HCT116 (cell line): ENCODE results near the gene MED23. TPM values are rescaled to one million over a fixed set of nuclear protein-coding genes. Genes with fewer than 3 reads are reported as not detected.

Experiments used
- ATAC-seq: fragments of 200-7000 bp; cut with Tn5 transposase; 2 replicates; pipeline ENCODE4 v1.9.1; 2020; ENCODE audit warnings: mild to moderate bottlenecking, moderate library complexity
- BruUV-seq: library from RNA; stranded (reverse); fragments of 400-500 nt; replicated peaks from 2 replicates; lab custom pipeline; 2021; lab: Mats Ljungman, UMichigan
- CTCF ChIA-PET: fragments of 300-600 bp; sonication (Branson Sonifier 250); formaldehyde crosslinking; loops from one replicate; lab custom pipeline; 2021; ENCODE audit warnings: antibody characterized with exemption; lab: Charles Lee
- POLR2A ChIA-PET: fragments of 300-600, 350-600 bp; sonication (Branson Sonifier 250); formaldehyde crosslinking; loops from one replicate; lab custom pipeline; 2021; ENCODE audit warnings: antibody characterized with exemption; lab: Charles Lee
- RAD21 ChIA-PET, 2 experiments: fragments of 300-600 bp; sonication (Branson Sonifier 250); formaldehyde crosslinking; loops; one replicate each; lab custom pipeline; 2023; ENCODE audit warnings: low total read pairs in 2 of 2; ENCODE audit not compliant: uncharacterized antibody in 2 of 2, unreplicated experiment in 2 of 2, low non-redundant PET in 1 of 2; lab: Charles Lee
- DNase-seq: peaks from one replicate; pipeline ENCODE4 v3.0.0-alpha.2; 2010; ENCODE audit warnings: low read depth, low spot score
- H2AFZ ChIP-seq: fragments of 200-600 bp; shearing (Covaris generic), sonication (generic); 2 replicates; pipeline ENCODE4 v1.6.1; 2017; ENCODE audit warnings: low read depth, mixed run types, mixed read lengths, antibody characterized with exemption, low read length; ENCODE audit not compliant: poor library complexity, severe bottlenecking
- H3K27ac ChIP-seq: 2 replicates; pipeline ENCODE4 v1.5.1; 2012; ENCODE audit warnings: low read depth, low read length
- H3K27me3 ChIP-seq: fragments of 200-600 bp; sonication (generic); 2 replicates; pipeline ENCODE4 v1.6.1; 2016; ENCODE audit warnings: mixed run types, low read length, mixed read lengths; ENCODE audit not compliant: insufficient read depth
- H3K36me3 ChIP-seq, 2 experiments: fragments of 200-500 bp in 1 of 2; fragments of 200-600 bp in 1 of 2; sonication (Bioruptor generic) in 1 of 2; sonication (generic) in 1 of 2; 2 replicates each; pipeline versions ENCODE4 v1.5.1 to v1.6.1; 2014 to 2016; ENCODE audit warnings: low read length in 2 of 2, inconsistent platforms in 1 of 2, mixed read lengths in 1 of 2, mixed run types in 1 of 2; ENCODE audit not compliant: insufficient read depth in 2 of 2, control insufficient read depth in 1 of 2
- H3K4me1 ChIP-seq, 2 experiments: fragments of 200-600 bp in 1 of 2; sonication (generic) in 1 of 2; 2 replicates each; pipeline versions ENCODE4 v1.5.1 to v1.6.1; 2012 to 2017; ENCODE audit warnings: low read length in 2 of 2, inconsistent platforms in 1 of 2, mild to moderate bottlenecking in 1 of 2, mixed read lengths in 1 of 2, mixed run types in 1 of 2, moderate library complexity in 1 of 2; ENCODE audit not compliant: insufficient read depth in 2 of 2, control insufficient read depth in 1 of 2
- H3K4me2 ChIP-seq: fragments of 200-600 bp; sonication (generic); 2 replicates; pipeline ENCODE4 v1.6.1; 2017; ENCODE audit warnings: mixed run types, low read length, mixed read lengths
- H3K4me3 ChIP-seq, 2 experiments: fragments of 200-600 bp in 1 of 2; sonication (generic) in 1 of 2; replicated peaks in 1 of 2; 2 replicates each; pipeline ENCODE4 v1.5.1; 2011 to 2016; ENCODE audit warnings: low read length in 2 of 2, control low read depth in 1 of 2, low read depth in 1 of 2, mild to moderate bottlenecking in 1 of 2, mixed read lengths in 1 of 2, mixed run types in 1 of 2
- H3K79me2 ChIP-seq: fragments of 200-600 bp; sonication (generic); 2 replicates; pipeline ENCODE4 v1.6.1; 2017; ENCODE audit warnings: mild to moderate bottlenecking, mixed run types, low read length, moderate library complexity, mixed read lengths; ENCODE audit not compliant: insufficient read depth
- H3K9ac ChIP-seq: fragments of 200-600 bp; sonication (generic); 2 replicates; pipeline ENCODE4 v1.6.1; 2016; ENCODE audit warnings: low read length, mixed read lengths
- H3K9me2 ChIP-seq: fragments of 200-600 bp; sonication (generic), shearing (Covaris generic); 2 replicates; pipeline ENCODE4 v1.6.1; 2017; ENCODE audit warnings: mixed run types, mild to moderate bottlenecking, moderate library complexity; ENCODE audit not compliant: insufficient read depth
- H3K9me3 ChIP-seq, 2 experiments: fragments of 200-500 bp in 1 of 2; fragments of 200-600 bp in 1 of 2; sonication (Bioruptor generic) in 1 of 2; sonication (generic) in 1 of 2; 2 replicates each; pipeline ENCODE4 v1.6.1; 2014 to 2017; ENCODE audit warnings: low read length in 2 of 2, mixed read lengths in 2 of 2, inconsistent platforms in 1 of 2, low read depth in 1 of 2, mild to moderate bottlenecking in 1 of 2, mixed run types in 1 of 2, moderate library complexity in 1 of 2; ENCODE audit not compliant: control insufficient read depth in 1 of 2, insufficient read depth in 1 of 2
- H4K20me1 ChIP-seq: fragments of 200-600 bp; sonication (generic), shearing (Covaris generic); 2 replicates; pipeline ENCODE4 v1.6.1; 2017; ENCODE audit warnings: mixed run types, mild to moderate bottlenecking, moderate library complexity; ENCODE audit not compliant: insufficient read depth
- CEBPB ChIP-seq: IDR thresholded peaks from 2 replicates; pipeline ENCODE4 v1.6.1; 2012; ENCODE audit warnings: low read depth
- EGR1 ChIP-seq: IDR thresholded peaks from 2 replicates; pipeline ENCODE4 v1.6.1; 2012; ENCODE audit warnings: low read depth
- EZH2 ChIP-seq: fragments of 200-600 bp; sonication (generic); IDR thresholded peaks from 2 replicates; pipeline ENCODE4 v1.6.1; 2017; ENCODE audit warnings: antibody characterized with exemption, mixed run types
- EZH2phosphoT487 ChIP-seq: fragments of 200-600 bp; IDR thresholded peaks from 2 replicates; pipeline ENCODE4 v1.6.1; 2018; ENCODE audit warnings: antibody characterized with exemption, borderline replicate concordance
- FOSL1 ChIP-seq: IDR thresholded peaks from 2 replicates; pipeline ENCODE4 v1.6.1; 2012; ENCODE audit warnings: low read depth
- JUND ChIP-seq: IDR thresholded peaks from 2 replicates; pipeline ENCODE4 v1.6.1; 2012
- POLR2A ChIP-seq: IDR thresholded peaks from 2 replicates; pipeline ENCODE4 v1.7.0; 2011; ENCODE audit warnings: borderline replicate concordance; ENCODE audit not compliant: insufficient read depth, insufficient read length; ENCODE audit errors: extremely low read depth
- POLR2AphosphoS5 ChIP-seq: IDR thresholded peaks from 2 replicates; pipeline ENCODE4 v1.6.1; 2011; ENCODE audit warnings: mild to moderate bottlenecking, low read depth, low read length, moderate library complexity
- RAD21 ChIP-seq: IDR thresholded peaks from 2 replicates; pipeline ENCODE4 v1.6.1; 2012; ENCODE audit warnings: low read depth, mild to moderate bottlenecking
- SIN3A ChIP-seq: IDR thresholded peaks from 2 replicates; pipeline ENCODE4 v1.6.1; 2012; ENCODE audit warnings: low read depth
- SP1 ChIP-seq: IDR thresholded peaks from 2 replicates; pipeline ENCODE4 v1.6.1; 2012; ENCODE audit warnings: low read depth
- SRF ChIP-seq: IDR thresholded peaks from 2 replicates; pipeline ENCODE4 v1.6.1; 2012; ENCODE audit warnings: low read depth
- TCF7L2 ChIP-seq: IDR thresholded peaks from 2 replicates; pipeline ENCODE4 v1.7.0; 2011; ENCODE audit warnings: borderline replicate concordance, inconsistent platforms; ENCODE audit not compliant: insufficient read depth, insufficient read length; ENCODE audit errors: extremely low read depth
- YY1 ChIP-seq: IDR thresholded peaks from 2 replicates; pipeline ENCODE4 v1.6.1; 2011; ENCODE audit warnings: low read length, low read depth, moderate library complexity, mild to moderate bottlenecking; ENCODE audit not compliant: insufficient replicate concordance; ENCODE audit errors: extremely low read depth
- ZFX ChIP-seq: fragments of 450-650 bp; IDR thresholded peaks from 2 replicates; pipeline ENCODE4 v1.6.1; 2017
- ZNF274 ChIP-seq: fragments of 200-500 bp; sonication (Bioruptor generic); IDR thresholded peaks from 2 replicates; pipeline ENCODE4 v1.6.1; 2014; ENCODE audit warnings: mild to moderate bottlenecking, low read depth, low read length, inconsistent platforms
- intact Hi-C: fragments of 100-400 bp; cut with micrococcal nuclease; formaldehyde crosslinking; loops from 2 replicates; pipeline ENCODE4 v1.10.0; 2022
- total RNA-seq: library from RNA; stranded (reverse); gene quantifications from one replicate; pipeline ENCODE4 v1.2.1, GENCODE V29; 2021; ENCODE audit not compliant: unreplicated experiment
- TF ChIP-seq, protein P1 (sequence below): IDR thresholded peaks from 2 replicates; pipeline ENCODE4 v1.6.1; 2012
- TF ChIP-seq, protein P2 (sequence below), 3 experiments: fragments of 200-600 bp in 1 of 3; sonication (generic) in 1 of 3; IDR thresholded peaks in 2 of 3; conservative IDR thresholded peaks in 1 of 3; 2 replicates each; pipeline ENCODE4 v1.5.1; 2012 to 2017; ENCODE audit warnings: low read depth in 2 of 3, low read length in 2 of 3, antibody characterized with exemption in 1 of 3, borderline replicate concordance in 1 of 3, control low read depth in 1 of 3, mild to moderate bottlenecking in 1 of 3, mixed read lengths in 1 of 3, mixed run types in 1 of 3, moderate library complexity in 1 of 3; ENCODE audit not compliant: insufficient read depth in 1 of 3
- TF ChIP-seq, protein P3 (sequence below): IDR thresholded peaks from 2 replicates; pipeline ENCODE4 v1.6.1; 2012; ENCODE audit warnings: low read depth

MED23 gene
- total RNA-seq, 1 experiment from 2014 or later: 17.2 TPM

DNA sequence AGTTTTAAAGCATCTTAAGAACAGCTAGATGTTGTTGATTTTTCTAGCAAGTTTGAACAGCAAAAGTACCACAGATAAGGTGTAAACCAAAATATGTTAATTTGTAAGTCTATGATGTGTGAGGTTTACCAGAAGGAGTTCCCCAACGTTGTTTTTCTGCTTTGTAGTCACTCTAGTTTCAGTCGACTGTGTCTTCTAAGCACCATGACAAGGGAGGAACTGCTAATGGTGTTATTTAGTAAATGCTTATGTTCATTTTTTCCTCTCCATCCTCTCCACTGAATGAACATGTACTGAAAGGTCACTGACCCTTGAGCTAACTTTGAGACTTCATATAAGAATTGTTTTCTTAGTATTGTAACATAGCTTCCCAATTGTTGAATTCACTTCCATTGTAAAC lies 12.1 kb upstream of the MED23 start:
- POLR2A ChIA-PET: no interaction called here
- H3K4me2 ChIP-seq: no peak overlapping the region

More for the DNA sequence above, 12.1 kb upstream of the MED23 start:
- H2AFZ ChIP-seq: no peak overlapping the region
- H3K9me2 ChIP-seq: no peaks in the 10 kb centered on the region
- no peaks in the 10 kb centered on the region for H3K9me3 ChIP-seq
- H3K27ac ChIP-seq: no peak overlapping the region
- H3K79me2 ChIP-seq: no peaks in the 10 kb centered on the region
- H3K36me3 ChIP-seq: no peaks in the 10 kb centered on the region
- DNase-seq (no peak), ATAC-seq (no peak)
- peaks cover 0 to 11% of the 10 kb centered on the region in 2 experiments; a peak in 2 of 4 replicates for H3K4me1 ChIP-seq
- intact Hi-C loops: no loop called here
- ChIA-PET CTCF (interaction anchor here (2.0 kb wide), 1 partner anchor 11 kb away, joined by 16 read pairs; the partner anchor contains the start of gene MED23), RAD21 (no interaction called here)
- H4K20me1 ChIP-seq: no peaks in the 10 kb centered on the region
- TF ChIP-seq FOSL1 (no peak), ZFX (no peak), RAD21 (no peak), SIN3A (no peak), EGR1 (no peak), YY1 (no peak), JUND (no peak), POLR2A (no peak), TCF7L2 (no peak), CEBPB (no peak), ZNF274 (no peak), EZH2 (no peak), POLR2AphosphoS5 (no peak), SRF (no peak), SP1 (no peak), EZH2phosphoT487 (no peak)
- TF ChIP-seq, protein P1, sequence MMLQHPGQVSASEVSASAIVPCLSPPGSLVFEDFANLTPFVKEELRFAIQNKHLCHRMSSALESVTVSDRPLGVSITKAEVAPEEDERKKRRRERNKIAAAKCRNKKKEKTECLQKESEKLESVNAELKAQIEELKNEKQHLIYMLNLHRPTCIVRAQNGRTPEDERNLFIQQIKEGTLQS: no peak
- TF ChIP-seq, protein P2, sequence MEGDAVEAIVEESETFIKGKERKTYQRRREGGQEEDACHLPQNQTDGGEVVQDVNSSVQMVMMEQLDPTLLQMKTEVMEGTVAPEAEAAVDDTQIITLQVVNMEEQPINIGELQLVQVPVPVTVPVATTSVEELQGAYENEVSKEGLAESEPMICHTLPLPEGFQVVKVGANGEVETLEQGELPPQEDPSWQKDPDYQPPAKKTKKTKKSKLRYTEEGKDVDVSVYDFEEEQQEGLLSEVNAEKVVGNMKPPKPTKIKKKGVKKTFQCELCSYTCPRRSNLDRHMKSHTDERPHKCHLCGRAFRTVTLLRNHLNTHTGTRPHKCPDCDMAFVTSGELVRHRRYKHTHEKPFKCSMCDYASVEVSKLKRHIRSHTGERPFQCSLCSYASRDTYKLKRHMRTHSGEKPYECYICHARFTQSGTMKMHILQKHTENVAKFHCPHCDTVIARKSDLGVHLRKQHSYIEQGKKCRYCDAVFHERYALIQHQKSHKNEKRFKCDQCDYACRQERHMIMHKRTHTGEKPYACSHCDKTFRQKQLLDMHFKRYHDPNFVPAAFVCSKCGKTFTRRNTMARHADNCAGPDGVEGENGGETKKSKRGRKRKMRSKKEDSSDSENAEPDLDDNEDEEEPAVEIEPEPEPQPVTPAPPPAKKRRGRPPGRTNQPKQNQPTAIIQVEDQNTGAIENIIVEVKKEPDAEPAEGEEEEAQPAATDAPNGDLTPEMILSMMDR (IDR thresholded peaks at IDR 0.05 in 2 of 3, conservative IDR thresholded peaks at IDR 0.05 in 1 of 3; ENCODE audit: borderline replicate concordance in 1 of 3, insufficient read depth in 1 of 3, low read depth in 2 of 3, low read length in 2 of 3): no peak
- TF ChIP-seq, protein P3, sequence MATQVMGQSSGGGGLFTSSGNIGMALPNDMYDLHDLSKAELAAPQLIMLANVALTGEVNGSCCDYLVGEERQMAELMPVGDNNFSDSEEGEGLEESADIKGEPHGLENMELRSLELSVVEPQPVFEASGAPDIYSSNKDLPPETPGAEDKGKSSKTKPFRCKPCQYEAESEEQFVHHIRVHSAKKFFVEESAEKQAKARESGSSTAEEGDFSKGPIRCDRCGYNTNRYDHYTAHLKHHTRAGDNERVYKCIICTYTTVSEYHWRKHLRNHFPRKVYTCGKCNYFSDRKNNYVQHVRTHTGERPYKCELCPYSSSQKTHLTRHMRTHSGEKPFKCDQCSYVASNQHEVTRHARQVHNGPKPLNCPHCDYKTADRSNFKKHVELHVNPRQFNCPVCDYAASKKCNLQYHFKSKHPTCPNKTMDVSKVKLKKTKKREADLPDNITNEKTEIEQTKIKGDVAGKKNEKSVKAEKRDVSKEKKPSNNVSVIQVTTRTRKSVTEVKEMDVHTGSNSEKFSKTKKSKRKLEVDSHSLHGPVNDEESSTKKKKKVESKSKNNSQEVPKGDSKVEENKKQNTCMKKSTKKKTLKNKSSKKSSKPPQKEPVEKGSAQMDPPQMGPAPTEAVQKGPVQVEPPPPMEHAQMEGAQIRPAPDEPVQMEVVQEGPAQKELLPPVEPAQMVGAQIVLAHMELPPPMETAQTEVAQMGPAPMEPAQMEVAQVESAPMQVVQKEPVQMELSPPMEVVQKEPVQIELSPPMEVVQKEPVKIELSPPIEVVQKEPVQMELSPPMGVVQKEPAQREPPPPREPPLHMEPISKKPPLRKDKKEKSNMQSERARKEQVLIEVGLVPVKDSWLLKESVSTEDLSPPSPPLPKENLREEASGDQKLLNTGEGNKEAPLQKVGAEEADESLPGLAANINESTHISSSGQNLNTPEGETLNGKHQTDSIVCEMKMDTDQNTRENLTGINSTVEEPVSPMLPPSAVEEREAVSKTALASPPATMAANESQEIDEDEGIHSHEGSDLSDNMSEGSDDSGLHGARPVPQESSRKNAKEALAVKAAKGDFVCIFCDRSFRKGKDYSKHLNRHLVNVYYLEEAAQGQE: no peak
- BruUV-seq: no TSS peak
- H3K4me3 ChIP-seq: no peak overlapping the region
- no peak overlapping the region for H3K9ac ChIP-seq
- H3K27me3 ChIP-seq: no peaks in the 10 kb centered on the region
